Activated CD4-positive, alpha-beta T cell treated with anti-CD3 and anti-CD28 coated beads, Interleukin-2, amount 50 U/mL, for 1 hour (primary cell): ENCODE data around the gene FOXL3.
A peak's percentile ranks its signal among the peaks of the same experiment; 100 is the strongest.

Experiments
- DNase-seq: peaks from one replicate; pipeline ENCODE4 v3.0.0-alpha.2; 2020

Gene FOXL3

GRCh38 chr7:255721-256361, 34.1 kb upstream of the FOXL3 start:
- DNase-seq: no peak

GRCh38 chr7:256461-256940, 33.5 kb upstream of the FOXL3 start:
- no peak for DNase-seq

DNA sequence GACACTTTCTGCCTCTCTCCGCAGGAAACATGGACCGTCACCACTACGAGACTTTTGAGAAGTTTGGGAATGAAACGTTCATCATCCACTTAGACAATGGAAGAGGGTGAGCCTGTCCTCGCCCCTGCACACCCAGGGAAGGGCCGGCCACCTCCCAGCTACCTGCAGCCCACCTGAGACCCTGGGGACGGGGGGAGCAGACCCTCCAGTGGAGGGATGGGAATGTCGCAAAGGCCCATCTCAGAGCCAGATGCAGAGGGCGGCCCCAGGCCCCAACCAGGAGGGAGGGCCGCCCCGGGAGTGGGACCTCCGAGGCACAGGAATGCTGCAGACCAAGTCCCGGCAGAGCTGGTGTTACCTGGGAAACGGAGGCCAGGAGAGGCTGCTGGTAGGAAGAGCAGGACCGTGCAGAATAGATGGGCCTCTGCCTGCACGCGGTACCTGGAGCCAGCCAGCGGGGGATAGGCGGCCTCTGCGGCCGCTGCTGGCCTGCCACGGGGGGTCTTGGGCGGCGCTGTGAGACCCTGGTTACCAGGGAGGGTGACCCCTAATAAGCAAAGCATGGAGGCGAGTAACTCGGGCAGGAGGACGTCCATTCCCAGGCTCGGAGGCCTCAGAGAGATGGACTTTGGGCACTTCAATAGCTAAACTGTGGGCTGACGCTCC, 32.9 kb upstream of the FOXL3 start:
- DNase-seq: no peak

GRCh38 chr7:257647-257992, 32.4 kb upstream of the FOXL3 start:
- DNase-seq: no peak

DNA sequence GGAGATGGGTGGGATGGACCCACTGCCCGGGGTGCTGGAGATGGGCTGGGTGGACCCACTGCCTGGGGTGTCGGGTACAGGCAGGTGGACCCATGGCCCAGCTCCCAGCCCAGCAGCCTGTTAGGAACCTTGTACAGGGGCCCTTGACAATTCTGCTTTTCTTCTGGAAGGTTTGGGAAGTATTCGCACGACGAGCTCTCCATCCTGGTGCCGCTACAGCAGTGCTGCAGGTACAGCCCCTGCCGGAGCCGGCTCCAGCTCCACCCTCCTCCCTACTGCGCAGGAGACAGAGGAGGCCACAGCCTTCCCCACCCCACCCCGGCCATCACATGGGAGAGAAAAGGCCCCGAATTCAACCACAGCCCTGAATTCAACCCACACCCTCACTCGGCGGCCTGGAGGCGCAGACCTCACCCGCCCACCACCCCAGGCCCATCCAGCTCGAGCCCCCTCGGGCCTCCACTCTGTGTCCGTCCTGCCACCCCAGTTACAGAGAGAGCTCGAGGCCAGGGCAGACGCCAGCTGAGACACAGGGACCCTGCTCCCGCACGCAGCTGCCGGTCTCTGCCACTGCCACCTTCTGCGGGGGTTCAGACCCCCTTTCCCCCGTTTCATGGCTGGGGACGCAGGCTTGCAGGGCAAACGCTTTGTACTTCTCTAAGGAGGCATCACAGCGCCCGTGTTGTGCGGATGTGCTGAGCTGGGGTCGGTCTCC, 31.3 kb upstream of the FOXL3 start:
- no peak for DNase-seq

GRCh38 chr7:259191-259505, 30.8 kb upstream of the FOXL3 start:
- no peak for DNase-seq

DNA sequence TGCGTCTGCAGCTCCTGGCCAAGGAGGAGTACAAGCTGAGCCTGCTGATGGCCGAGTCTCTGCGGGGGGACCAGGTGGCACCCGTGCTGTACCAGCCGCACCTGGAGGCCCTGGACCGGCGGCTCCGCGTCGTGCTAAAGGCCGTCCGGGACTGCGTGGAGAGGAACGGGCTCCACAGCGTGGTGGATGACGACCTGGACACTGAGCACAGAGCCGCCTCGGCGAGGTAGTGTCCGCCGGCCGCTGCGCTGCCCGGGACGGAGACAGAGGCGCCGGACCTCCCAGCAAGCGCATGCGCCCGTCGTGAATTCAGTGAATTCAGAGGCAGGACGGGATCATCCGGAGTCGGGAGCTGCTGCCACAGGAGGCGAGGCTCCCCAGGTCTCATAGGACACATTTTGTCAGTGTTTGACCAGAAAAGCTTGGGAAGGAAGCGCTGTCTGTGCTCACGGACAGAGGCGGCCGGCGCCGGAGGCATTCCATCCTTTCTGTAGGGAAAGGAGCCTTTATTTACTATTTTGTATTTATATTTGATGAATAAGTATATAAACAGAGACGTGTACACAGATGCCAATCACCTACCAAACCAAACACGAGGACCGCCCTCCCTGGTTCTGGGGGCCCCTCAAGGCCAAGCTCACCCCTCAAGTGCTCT, 30.1 kb upstream of the FOXL3 start:
- DNase-seq: no peak

DNA sequence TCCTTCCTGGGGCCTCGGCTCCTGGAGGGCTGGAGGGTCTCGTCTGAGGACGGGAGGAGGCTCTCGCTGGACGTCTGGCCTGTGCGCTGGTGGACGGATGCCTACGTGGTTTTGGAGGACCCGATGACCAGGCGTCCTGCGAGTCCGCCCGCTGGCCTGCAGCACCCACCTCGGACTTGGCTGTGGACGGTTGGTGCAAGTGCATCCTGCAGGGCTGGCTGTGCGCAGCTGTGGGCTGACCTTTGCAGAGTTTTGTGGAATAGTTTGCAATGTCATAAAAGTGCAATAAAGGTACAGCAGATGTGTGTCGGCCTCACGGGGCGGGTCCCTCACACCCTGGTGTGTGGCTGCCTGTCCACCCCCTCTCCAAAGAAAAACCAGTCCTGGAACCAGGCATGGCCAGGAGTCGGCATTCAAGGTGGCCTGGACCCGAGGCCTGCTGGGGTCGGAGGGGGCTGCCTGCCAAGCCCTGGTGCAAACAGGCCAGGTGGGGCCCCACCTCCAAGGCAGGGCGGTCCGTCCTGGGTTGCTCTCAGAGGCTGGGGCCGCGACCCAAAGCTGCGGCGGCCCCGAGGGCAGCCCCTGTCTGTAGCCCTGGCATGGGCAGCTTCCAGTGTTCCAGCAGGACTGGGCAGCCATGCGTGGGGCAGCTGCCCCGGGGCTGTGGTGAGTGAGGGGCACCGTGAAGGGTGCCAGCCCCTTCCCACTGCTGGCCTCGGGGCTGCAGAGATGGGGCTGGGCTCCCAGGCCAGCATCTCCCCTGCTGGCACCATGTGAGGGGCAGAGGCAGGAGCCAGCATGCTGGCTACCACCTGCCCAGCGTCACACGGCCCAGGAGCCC, 29.3 kb upstream of the FOXL3 start:
- no peak for DNase-seq

- no peak for DNase-seq
Measured at GRCh38 chr7:261341-262250, 28.4 kb upstream of the FOXL3 start.

DNA sequence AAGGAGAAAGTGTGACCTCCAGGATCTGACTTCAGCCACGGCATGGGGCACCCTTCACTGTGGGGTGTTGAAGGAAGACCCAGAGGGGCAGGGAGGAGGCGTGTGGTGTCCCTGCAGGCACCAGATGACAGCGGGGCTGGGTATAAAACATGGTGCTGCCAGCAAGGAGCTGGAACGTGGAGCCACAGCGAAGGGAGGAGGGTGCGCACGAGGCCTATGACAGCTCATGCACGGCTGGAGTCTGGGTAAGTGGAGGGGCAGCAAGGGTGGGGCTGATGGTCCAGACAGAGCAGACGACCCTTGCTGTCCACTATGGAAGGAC, 27.8 kb upstream of the FOXL3 start:
- DNase-seq: no peak

- DNase-seq: peak; percentile 59
Measured at GRCh38 chr7:262631-263311, 27.2 kb upstream of the FOXL3 start.

GRCh38 chr7:263483-264351, 26.3 kb upstream of the FOXL3 start:
- peak; percentile 65 for DNase-seq

DNA sequence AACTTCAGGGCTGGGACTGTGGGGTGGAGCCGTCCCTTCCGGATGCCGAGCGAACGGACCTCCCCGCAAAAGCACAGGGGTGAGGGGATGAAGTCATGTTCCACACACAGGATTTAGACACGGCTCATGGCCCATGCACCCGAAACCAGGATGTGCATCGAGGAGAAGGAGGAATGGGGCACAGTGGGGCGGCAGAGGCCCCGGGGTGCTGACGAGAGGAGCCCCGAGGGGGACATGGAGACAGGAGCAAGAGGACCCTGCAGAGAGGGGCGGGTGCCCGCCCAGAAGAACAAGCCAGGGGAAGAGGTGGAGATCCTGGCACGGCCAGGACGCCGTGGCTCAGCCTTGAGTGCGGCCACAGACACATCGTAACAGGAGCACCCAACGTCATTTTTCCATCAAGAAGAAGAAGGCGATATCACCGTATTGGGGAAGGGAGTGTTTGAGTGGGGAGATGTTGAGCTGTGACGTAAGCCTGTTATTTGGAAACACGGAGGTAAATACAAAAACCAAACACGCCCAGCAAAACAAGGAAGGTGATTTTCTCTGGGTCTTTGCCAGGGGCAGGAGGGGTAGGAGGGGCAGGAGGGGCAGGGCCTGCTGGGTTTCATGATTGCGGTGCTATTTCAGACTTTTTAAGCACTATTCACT, 25.3 kb upstream of the FOXL3 start:
- DNase-seq: no peak

DNA sequence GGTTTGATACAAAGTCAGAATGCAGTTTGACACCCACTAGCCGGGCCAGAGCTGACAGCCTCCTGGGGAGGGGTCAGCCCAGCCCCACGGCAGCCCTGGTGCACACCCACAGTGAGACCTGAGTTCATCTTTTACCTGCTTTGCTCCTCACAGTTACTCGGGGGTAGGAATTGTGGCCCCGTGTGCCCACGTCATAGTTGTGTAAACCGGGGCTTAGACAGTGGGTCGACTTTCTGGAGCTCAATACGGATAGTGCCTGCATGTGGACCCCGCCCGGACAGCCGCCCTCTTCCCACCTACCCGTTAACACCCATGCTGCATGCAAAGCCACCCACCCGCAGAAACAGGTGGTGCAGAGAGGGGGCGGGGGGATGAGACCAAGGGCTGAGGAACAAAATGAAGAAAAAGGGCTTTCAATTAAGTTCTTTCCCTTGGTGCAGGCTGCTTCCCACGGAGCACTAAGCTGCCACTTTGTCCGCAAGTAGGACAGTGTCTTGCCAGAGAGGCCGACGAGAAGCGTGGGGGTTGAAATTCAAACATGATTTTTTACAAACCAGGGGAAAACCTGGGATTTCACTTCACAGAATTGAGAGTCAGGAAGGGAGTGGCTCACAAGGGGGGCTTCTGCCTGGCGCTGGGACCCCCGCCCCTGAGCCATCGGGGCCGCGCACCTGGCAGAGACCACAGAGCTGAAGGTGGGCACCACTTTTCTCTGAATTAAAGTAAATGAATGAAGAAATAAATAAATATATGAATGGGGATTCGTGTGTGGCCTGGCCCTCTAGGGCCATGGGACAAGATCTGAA, 24.6 kb upstream of the FOXL3 start:
- DNase-seq: no peak

- DNase-seq: no peak
Measured at GRCh38 chr7:265998-266850, 23.7 kb upstream of the FOXL3 start.

DNA sequence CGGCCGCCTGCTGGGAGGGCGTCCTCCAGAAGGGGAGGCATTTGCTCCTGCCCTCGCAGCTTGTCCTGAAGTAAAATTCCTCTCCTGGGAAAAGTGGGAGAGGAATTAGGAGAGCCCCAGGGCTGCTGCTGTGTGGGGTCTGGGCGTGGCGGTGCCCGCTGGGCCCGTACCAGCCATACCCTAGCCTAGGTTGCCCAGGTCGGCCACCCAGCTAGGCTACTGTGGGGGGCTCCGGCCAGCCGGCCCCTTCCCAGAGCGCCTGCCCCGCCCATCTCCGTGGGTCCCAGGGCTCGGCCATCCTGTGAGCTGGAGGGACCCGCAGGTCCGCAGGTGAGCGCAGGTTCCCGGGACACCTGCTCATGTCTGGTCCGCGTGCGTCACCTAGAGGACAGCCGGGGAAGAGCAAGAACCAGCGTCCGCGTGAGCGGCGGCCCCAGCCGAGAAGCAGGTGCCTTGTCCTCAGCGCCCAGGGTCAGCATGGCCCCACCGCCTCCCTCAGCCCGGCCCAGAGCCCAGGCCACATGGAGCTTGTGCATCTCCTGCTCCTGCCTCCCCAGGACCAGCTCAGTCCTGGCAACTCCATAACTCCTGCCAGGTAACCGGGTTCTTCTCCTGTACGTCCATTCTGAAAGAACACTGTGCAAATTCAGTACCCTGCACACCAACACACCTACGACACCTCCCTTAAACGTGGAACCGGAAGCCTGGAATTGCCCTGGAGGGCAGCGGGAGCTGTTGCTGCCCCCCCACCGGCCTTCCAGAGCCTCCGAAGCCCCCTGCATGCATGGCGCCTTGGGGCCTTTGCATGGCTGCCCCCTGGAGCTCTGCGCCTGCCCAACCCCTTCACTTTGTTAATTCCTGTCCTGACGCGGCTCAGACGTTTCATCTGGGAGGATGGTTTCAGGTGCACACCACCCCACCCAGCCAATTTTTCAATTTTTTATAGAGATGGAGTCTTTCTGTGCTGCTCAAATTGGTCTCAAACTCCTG, 22.8 kb upstream of the FOXL3 start:
- no peak for DNase-seq

DNA sequence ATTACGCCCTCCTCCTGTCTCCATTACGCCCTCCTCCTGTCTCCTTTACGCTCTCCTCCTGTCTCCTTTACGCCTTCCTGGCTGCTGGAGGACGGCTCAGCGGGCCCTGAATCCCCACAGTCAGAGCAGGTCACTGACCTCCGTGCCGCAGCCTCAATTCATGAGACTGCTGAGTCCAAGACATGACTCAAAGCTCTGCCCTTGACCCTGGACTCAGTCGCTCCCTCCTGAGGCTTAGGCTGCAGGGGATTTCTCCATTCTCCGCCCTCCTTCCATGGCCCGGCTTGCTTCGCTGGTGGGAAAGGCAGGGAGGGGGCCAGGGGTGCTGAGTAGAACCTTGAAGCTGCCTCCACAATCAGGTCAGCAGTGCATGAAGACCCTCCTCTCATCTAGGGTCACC, 21.0 kb upstream of the FOXL3 start:
- DNase-seq: no peak
